ENCODE data around the gene EMILIN3. TPM values are rescaled to one million over a fixed set of nuclear protein-coding genes. Genes with fewer than 3 reads are reported as not detected.

EMILIN3 gene
- total RNA-seq, 1 experiment from 2014 or later = 5.9 TPM

GRCh38 chr20:41349266-41349665, 17.4 kb downstream of the EMILIN3 start:
- Histone ChIP-seq H3K23me2 (ENCODE audit: insufficient read length, low read depth, low read length, poor library complexity, severe bottlenecking) (no peaks in the 10 kb centered on the region), H3K14ac (ENCODE audit: insufficient read depth, low read length) (no peak overlapping the region), H2AK5ac (ENCODE audit: insufficient read length, low read length) (no peak overlapping the region), H3K56ac (ENCODE audit: insufficient read length, low read depth, low read length) (no peak overlapping the region), H4K20me1 (ENCODE audit: control insufficient read depth, insufficient read depth, insufficient read length) (no peaks in the 10 kb centered on the region), H3K18ac (ENCODE audit: insufficient read length, low read depth, low read length) (no peak overlapping the region), H2BK15ac (ENCODE audit: low read depth, low read length) (no peak overlapping the region), H4K91ac (ENCODE audit: insufficient read length, low read depth, low read length) (no peak overlapping the region), H3K4me1 (ENCODE audit: insufficient read depth, low read length) (no peaks in the 10 kb centered on the region), H2AFZ (ENCODE audit: low read length) (no peak overlapping the region), H3K4me2 (ENCODE audit: insufficient read depth, insufficient read length, low read length) (no peak overlapping the region), H3K79me1 (ENCODE audit: insufficient read depth, low read depth, low read length, poor library complexity, severe bottlenecking) (no peaks in the 10 kb centered on the region), H3T11ph (ENCODE audit: low read length) (no peak overlapping the region), H3K4ac (ENCODE audit: low read depth, low read length) (no peak overlapping the region), H3K9ac (ENCODE audit: extremely low read depth, insufficient read length, low read length) (no peak overlapping the region), H3K27ac (ENCODE audit: insufficient read length, low read depth, low read length) (no peak overlapping the region), H3K79me2 (ENCODE audit: insufficient read depth, low read length) (no peaks in the 10 kb centered on the region), H2BK120ac (ENCODE audit: low read depth, low read length, poor library complexity, severe bottlenecking) (no peak overlapping the region), H2BK20ac (ENCODE audit: low read depth, low read length, poor library complexity, severe bottlenecking) (no peak overlapping the region), H2BK12ac (ENCODE audit: insufficient read length, low read depth, low read length) (no peak overlapping the region), H4K5ac (ENCODE audit: insufficient read length, low read depth, low read length) (no peak overlapping the region), H3K23ac (ENCODE audit: insufficient read length, low read depth, low read length) (no peak overlapping the region), H3K27me3 (ENCODE audit: insufficient read depth, low read length) (no peaks in the 10 kb centered on the region), H2BK5ac (ENCODE audit: insufficient read length, low read length) (no peak overlapping the region), H3K9me3 (ENCODE audit: control insufficient read depth, low read depth, low read length) (no peaks in the 10 kb centered on the region), H4K8ac (replicated peaks; ENCODE audit: insufficient read length, low read depth, low read length) (no peak overlapping the region)
- no peak overlapping the region; a peak in 1 of 7 replicates for H3K27ac Mint-ChIP-seq
- H3K36me3 Mint-ChIP-seq (ENCODE audit: insufficient read depth in 1 of 3, low read depth in 3 of 3) = no peaks in the 10 kb centered on the region; a peak in 1 of 7 replicates
- no CpG with 5 or more reads among the region's 2 CpGs for whole genome bisulfite sequencing (ENCODE audit: extremely low coverage, insufficient read length, low lambda C conversion rate)
- H3K27me3 Mint-ChIP-seq (ENCODE audit: low read depth) = no peaks in the 10 kb centered on the region
- DNase-seq = no peak
- peaks cover 5% of the 10 kb centered on the region in 2 experiments; a peak in 3 of 4 replicates for H3K4me1 Mint-ChIP-seq
- no peak for TF ChIP-seq CTCF (conservative IDR thresholded peaks at IDR 0.05)
- no peak overlapping the region for H3K4me3 Mint-ChIP-seq
- H3K9me3 Mint-ChIP-seq = no peaks in the 10 kb centered on the region; a peak in 1 of 5 replicates
